NK-92 (cell line): ENCODE data around the gene RNF103.
"Not testable (repeated sequence)": the region's sequence is repeated elsewhere in the genome, so short reads cannot be mapped to it uniquely, and the experiment has no call there.

ENCODE experiments used
- DNase-seq: peaks from one replicate; lab custom pipeline; 2025; ENCODE audit not compliant: unreplicated experiment; lab: John Stamatoyannopoulos, UW

Gene RNF103

GRCh38 chr2:86623494-86624266 lies at the start of gene RNF103:
Gene RNF103, minus strand, starts transcription at chr2:86623865. Its CDS starts 979 bp downstream, at chr2:86622886.
- peak; percentile 38 for DNase-seq

- DNase-seq, result no peak
These were observed 49.3 kb upstream of the RNF103 start for GRCh38 chr2:86673011-86673410.

- no peak for DNase-seq
These were observed 48.4 kb upstream of the RNF103 start for GRCh38 chr2:86672027-86672545.

- DNase-seq, result no peak
These were observed 47.8 kb upstream of the RNF103 start for GRCh38 chr2:86671337-86671981.

- DNase-seq, result not testable (repeated sequence)
These were observed 45.7 kb upstream of the RNF103 start for GRCh38 chr2:86669323-86669722.

GRCh38 chr2:86661333-86661732 lies 37.7 kb upstream of the RNF103 start:
- no peak for DNase-seq

- DNase-seq, result no peak
These were observed 26.5 kb upstream of the RNF103 start for GRCh38 chr2:86650188-86650587.

GRCh38 chr2:86649119-86649947 lies 25.7 kb upstream of the RNF103 start:
- DNase-seq, result no peak

- DNase-seq, result no peak
These were observed 25.0 kb upstream of the RNF103 start for GRCh38 chr2:86648681-86649080.

GRCh38 chr2:86646865-86647264 lies 23.2 kb upstream of the RNF103 start:
- DNase-seq, result no peak

GRCh38 chr2:86646329-86646728 lies 22.7 kb upstream of the RNF103 start:
- no peak for DNase-seq

- no peak for DNase-seq
These were observed 22.1 kb upstream of the RNF103 start for GRCh38 chr2:86645752-86646151.

- no peak for DNase-seq
These were observed 15.0 kb upstream of the RNF103 start for GRCh38 chr2:86638712-86639111.

GRCh38 chr2:86636842-86637241 lies 13.2 kb upstream of the RNF103 start:
- no peak for DNase-seq

GRCh38 chr2:86634352-86634751 lies 10.7 kb upstream of the RNF103 start:
- DNase-seq, result no peak

GRCh38 chr2:86633155-86633651 lies 9.5 kb upstream of the RNF103 start:
- DNase-seq, result no peak

- DNase-seq, result no peak
These were observed 9.0 kb upstream of the RNF103 start for GRCh38 chr2:86632672-86633071.

GRCh38 chr2:86631846-86632485 lies 8.3 kb upstream of the RNF103 start:
- no peak for DNase-seq

- no peak for DNase-seq
These were observed 4.4 kb upstream of the RNF103 start for GRCh38 chr2:86628091-86628522.

GRCh38 chr2:86627550-86627949 lies 3.9 kb upstream of the RNF103 start:
- DNase-seq, result no peak

- DNase-seq, result no peak
These were observed 1.4 kb upstream of the RNF103 start for GRCh38 chr2:86625096-86625495.
